ENCODE measurements around the gene PURA. TPM values are rescaled to one million over a fixed set of nuclear protein-coding genes. Genes with fewer than 3 reads are reported as not detected.

Gene PURA
- total RNA-seq, 2 donors from 2014 or later, result 29.1 to 34.6 TPM

DNA sequence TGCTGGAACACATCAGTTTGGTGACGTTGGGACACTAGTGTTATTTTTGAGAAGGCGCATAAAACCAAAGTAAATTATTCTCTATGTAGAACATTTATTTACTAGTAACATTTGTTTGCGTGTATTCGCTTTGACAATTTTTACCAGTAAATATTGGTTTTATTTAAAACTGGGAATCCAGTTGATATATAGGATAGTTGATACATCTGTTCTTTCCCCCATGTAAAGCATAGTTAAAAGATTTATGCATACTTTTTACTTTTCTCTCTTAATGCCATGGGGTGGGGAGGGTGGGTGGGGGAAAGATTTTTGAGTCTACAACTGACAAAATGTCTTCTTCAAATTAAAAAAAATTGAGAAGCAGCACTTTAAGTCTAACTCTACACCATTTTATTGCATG lies 11.7 kb downstream of the PURA start, which contains the start of gene IGIP:
TSS of gene IGIP (plus strand) at position 301 of the 400 bp plus-strand sequence. CDS start 2,540 bp downstream, outside the sequence.
- WGBS, 2 donors, result 96% methylated on average over 4 of the region's 4 CpGs
- TF ChIP-seq, protein P1, sequence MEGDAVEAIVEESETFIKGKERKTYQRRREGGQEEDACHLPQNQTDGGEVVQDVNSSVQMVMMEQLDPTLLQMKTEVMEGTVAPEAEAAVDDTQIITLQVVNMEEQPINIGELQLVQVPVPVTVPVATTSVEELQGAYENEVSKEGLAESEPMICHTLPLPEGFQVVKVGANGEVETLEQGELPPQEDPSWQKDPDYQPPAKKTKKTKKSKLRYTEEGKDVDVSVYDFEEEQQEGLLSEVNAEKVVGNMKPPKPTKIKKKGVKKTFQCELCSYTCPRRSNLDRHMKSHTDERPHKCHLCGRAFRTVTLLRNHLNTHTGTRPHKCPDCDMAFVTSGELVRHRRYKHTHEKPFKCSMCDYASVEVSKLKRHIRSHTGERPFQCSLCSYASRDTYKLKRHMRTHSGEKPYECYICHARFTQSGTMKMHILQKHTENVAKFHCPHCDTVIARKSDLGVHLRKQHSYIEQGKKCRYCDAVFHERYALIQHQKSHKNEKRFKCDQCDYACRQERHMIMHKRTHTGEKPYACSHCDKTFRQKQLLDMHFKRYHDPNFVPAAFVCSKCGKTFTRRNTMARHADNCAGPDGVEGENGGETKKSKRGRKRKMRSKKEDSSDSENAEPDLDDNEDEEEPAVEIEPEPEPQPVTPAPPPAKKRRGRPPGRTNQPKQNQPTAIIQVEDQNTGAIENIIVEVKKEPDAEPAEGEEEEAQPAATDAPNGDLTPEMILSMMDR (IDR thresholded peaks at IDR 0.05), result no peak
- no peak for TF ChIP-seq POLR2A (IDR thresholded peaks at IDR 0.05)
- H3K27ac ChIP-seq, result no peak within 1 kb of the TSS
- intact Hi-C loops (cut with DNase I), result no loop called here
- no peaks in the 10 kb centered on the region for H3K36me3 ChIP-seq (replicated peaks in 1 of 2; ENCODE audit: insufficient read depth in 1 of 2, low read depth in 2 of 2)
- no peak within 1 kb of the TSS for H3K4me3 ChIP-seq
- H3K27me3 ChIP-seq, result no peaks in the 10 kb centered on the region
- H3K9me3 ChIP-seq, result no peaks in the 10 kb centered on the region
- peaks cover 25% of the 10 kb centered on the region for H3K4me1 ChIP-seq
- DNase-seq (no peak), ATAC-seq (no peak)

GRCh38 chr5:140126315-140127012 lies 12.6 kb downstream of the PURA start:
- intact Hi-C loops (cut with DNase I), result no loop called here
- Histone ChIP-seq H3K36me3 (replicated peaks in 1 of 2; ENCODE audit: insufficient read depth in 1 of 2, low read depth in 2 of 2) (no peaks in the 10 kb centered on the region), H3K4me1 (peaks cover 25% of the 10 kb centered on the region), H3K27me3 (no peaks in the 10 kb centered on the region), H3K4me3 (no peak overlapping the region), H3K27ac (no peak overlapping the region), H3K9me3 (no peaks in the 10 kb centered on the region)
- TF ChIP-seq, protein P1 (IDR thresholded peaks at IDR 0.05), result no peak
- no peak for TF ChIP-seq POLR2A (IDR thresholded peaks at IDR 0.05)
- peak in 1 of 4 donors; percentile 8 for DNase-seq
- WGBS, 2 donors, result 63 to 72% methylated on average over 6 of the region's 6 CpGs
- no peak for ATAC-seq

DNA sequence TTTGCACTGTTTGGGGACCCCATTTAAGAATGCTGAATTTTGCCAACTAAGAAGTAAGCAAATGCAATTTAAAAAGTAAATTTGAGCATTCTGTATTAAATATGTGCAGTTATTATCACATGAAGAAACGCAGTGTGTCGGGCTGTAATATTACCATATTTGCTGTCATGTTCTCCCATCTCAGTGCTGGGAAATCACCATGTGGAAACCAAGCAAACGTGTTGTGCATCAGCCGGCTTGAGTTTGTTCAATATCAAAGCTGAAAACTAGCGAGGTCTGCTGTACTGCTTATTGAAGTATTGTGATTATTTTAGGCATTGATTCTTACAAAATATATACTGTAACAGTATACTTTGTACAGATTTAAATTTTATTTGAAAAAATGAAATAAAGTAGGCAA lies 14.5 kb downstream of the PURA start:
- DNase-seq, result peak in 1 of 4 donors; percentile 40
- H3K4me1 ChIP-seq, result peaks cover 36% of the 10 kb centered on the region
- intact Hi-C loops (cut with DNase I), result no loop called here
- H3K36me3 ChIP-seq (replicated peaks in 1 of 2; ENCODE audit: insufficient read depth in 1 of 2, low read depth in 2 of 2), result no peaks in the 10 kb centered on the region
- H3K27ac ChIP-seq, result no peak overlapping the region
- no peak for TF ChIP-seq POLR2A (IDR thresholded peaks at IDR 0.05)
- TF ChIP-seq, protein P1 (IDR thresholded peaks at IDR 0.05), result no peak
- H3K27me3 ChIP-seq, result no peaks in the 10 kb centered on the region
- ATAC-seq, result no peak
- H3K9me3 ChIP-seq, result no peaks in the 10 kb centered on the region
- WGBS, 2 donors, result 33 to 45% methylated on average over 5 of the region's 5 CpGs
- H3K4me3 ChIP-seq, result no peak overlapping the region

DNA sequence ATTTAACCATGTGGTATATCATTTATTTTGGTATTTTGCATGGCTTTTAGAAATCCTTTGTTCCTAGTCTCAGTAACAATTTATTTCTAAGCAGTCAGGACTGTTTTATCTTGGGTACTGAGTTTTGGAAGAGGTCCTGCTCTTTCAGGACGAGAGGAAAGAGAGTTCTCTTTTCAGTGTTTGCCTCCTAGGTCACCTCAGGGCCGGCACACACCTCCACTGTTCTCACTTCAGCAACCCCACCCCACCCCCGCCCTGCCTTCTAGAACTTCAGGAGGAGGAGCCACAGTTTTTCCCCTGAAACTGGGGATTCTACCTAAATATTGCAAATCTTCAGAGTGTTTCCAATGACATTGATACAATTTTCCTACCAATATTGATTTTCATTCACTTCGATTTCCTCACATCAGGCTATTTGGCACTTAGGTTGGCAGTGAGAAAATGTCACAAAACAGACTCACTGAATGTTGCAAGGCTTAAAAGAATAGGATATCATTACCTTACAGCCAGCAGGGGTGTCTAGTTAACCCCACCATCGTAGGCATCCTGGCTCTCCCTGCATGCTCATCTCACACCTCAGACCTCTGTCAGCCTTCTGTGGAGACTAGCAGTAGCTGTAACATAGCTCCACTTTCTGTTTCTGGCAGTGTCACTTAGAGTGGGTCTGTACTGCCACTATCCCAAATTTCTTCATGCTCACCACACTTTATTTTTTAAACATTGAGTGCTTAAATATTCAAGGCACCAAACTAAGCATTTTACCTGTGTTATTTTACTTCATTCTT lies 17.2 kb downstream of the PURA start:
- Histone ChIP-seq H3K27me3 (no peaks in the 10 kb centered on the region), H3K36me3 (replicated peaks in 1 of 2; ENCODE audit: insufficient read depth in 1 of 2, low read depth in 2 of 2) (no peaks in the 10 kb centered on the region), H3K27ac (no peak overlapping the region), H3K4me1 (peaks cover 34% of the 10 kb centered on the region), H3K4me3 (no peak overlapping the region), H3K9me3 (no peaks in the 10 kb centered on the region)
- ATAC-seq (no peak), DNase-seq (no peak)
- WGBS, 2 donors, result 50 to 56% methylated on average over 5 of the region's 5 CpGs
- no peak for TF ChIP-seq POLR2A (IDR thresholded peaks at IDR 0.05)
- TF ChIP-seq, protein P1 (IDR thresholded peaks at IDR 0.05), result no peak
- intact Hi-C loops (cut with DNase I), result no loop called here

Data from body of pancreas (tissue), 4 donors.